DMS79 treated with DMSO at 0.1 percent for 48 hours (cell line): ENCODE measurements around the gene FKBP1A.
"Not testable (repeated sequence)": the region's sequence is repeated elsewhere in the genome, so short reads cannot be mapped to it uniquely, and the experiment has no call there.

ENCODE experiments used
- DNase-seq: peaks from one replicate; lab custom pipeline; 2025; lab: John Stamatoyannopoulos, UW

FKBP1A gene

GRCh38 chr20:1417273-1417672 lies 24.4 kb upstream of the FKBP1A start:
- no peak for DNase-seq

- no peak for DNase-seq
These were observed 23.0 kb upstream of the FKBP1A start for GRCh38 chr20:1415667-1416468.

GRCh38 chr20:1414982-1415381 lies 22.1 kb upstream of the FKBP1A start:
- no peak for DNase-seq

- DNase-seq: no peak
These were observed 12.9 kb upstream of the FKBP1A start for GRCh38 chr20:1405801-1406200.

GRCh38 chr20:1403624-1404023 lies 10.8 kb upstream of the FKBP1A start:
- no peak for DNase-seq

GRCh38 chr20:1402149-1402548 lies 9.3 kb upstream of the FKBP1A start:
- no peak for DNase-seq

- no peak for DNase-seq
These were observed 8.6 kb upstream of the FKBP1A start for GRCh38 chr20:1401451-1401907.

GRCh38 chr20:1399678-1400366 lies 7.0 kb upstream of the FKBP1A start:
- DNase-seq: not testable (repeated sequence)

GRCh38 chr20:1398185-1398584 lies 5.3 kb upstream of the FKBP1A start:
- DNase-seq: not testable (repeated sequence)

GRCh38 chr20:1397710-1398109 lies 4.9 kb upstream of the FKBP1A start:
- DNase-seq: no peak

- DNase-seq: no peak
These were observed 3.8 kb upstream of the FKBP1A start for GRCh38 chr20:1396702-1397101.

GRCh38 chr20:1396264-1396663 lies 3.4 kb upstream of the FKBP1A start:
- no peak for DNase-seq

- DNase-seq: no peak
These were observed 1.8 kb upstream of the FKBP1A start for GRCh38 chr20:1394686-1395085.

- no peak for DNase-seq
These were observed 641 bp upstream of the FKBP1A start for GRCh38 chr20:1393507-1393882.

- DNase-seq: no peak
These were observed 486 bp downstream of the FKBP1A start for GRCh38 chr20:1392443-1392692.

GRCh38 chr20:1391640-1392442 lies 1.0 kb downstream of the FKBP1A start:
- no peak for DNase-seq

GRCh38 chr20:1390581-1391403 lies 2.1 kb downstream of the FKBP1A start:
- no peak for DNase-seq

- peak; percentile 52 for DNase-seq
These were observed 2.9 kb downstream of the FKBP1A start for GRCh38 chr20:1389703-1390580.

GRCh38 chr20:1388741-1389483 lies 3.9 kb downstream of the FKBP1A start:
- DNase-seq: no peak

- no peak for DNase-seq
These were observed 4.6 kb downstream of the FKBP1A start for GRCh38 chr20:1388253-1388652.
